Esophagus squamous epithelium (tissue), 4 donors: ENCODE results near the gene BANF1.
"Not testable (repeated sequence)": the region's sequence is repeated elsewhere in the genome, so short reads cannot be mapped to it uniquely, and the experiment has no call there.

Experiments
- POLR2A ChIP-seq, 4 donors: fragments of 450-650 bp; IDR thresholded peaks; one replicate each; pipeline ENCODE4 v1.6.1; 2017; ENCODE audit warnings: antibody characterized with exemption in 4 of 4, mild to moderate bottlenecking in 4 of 4, moderate library complexity in 3 of 4
- TF ChIP-seq, protein P1 (sequence below), 6 experiments: fragments of 450-650 bp in 4 of 6; fragments of 200-600 bp in 2 of 6; sonication (generic) in 2 of 6; IDR thresholded peaks; one replicate each; pipeline ENCODE4 v1.5.1; 2016 to 2019; ENCODE audit warnings: antibody characterized with exemption in 6 of 6, mild to moderate bottlenecking in 4 of 6, moderate library complexity in 4 of 6

DNA sequence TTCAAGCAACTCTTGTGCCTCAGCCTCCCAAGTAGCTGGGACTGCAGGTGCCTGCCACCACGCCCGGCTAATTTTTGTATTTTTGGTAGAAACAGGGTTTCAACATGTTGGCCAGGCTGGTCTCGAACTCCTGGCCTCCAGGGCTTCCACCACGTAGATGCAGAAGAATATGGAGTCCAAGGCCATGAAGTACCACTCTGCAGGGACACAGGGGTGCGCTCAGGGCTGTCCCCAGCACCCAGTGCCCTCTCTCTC lies 20.8 kb downstream of the BANF1 start:
- TF ChIP-seq, protein P1, sequence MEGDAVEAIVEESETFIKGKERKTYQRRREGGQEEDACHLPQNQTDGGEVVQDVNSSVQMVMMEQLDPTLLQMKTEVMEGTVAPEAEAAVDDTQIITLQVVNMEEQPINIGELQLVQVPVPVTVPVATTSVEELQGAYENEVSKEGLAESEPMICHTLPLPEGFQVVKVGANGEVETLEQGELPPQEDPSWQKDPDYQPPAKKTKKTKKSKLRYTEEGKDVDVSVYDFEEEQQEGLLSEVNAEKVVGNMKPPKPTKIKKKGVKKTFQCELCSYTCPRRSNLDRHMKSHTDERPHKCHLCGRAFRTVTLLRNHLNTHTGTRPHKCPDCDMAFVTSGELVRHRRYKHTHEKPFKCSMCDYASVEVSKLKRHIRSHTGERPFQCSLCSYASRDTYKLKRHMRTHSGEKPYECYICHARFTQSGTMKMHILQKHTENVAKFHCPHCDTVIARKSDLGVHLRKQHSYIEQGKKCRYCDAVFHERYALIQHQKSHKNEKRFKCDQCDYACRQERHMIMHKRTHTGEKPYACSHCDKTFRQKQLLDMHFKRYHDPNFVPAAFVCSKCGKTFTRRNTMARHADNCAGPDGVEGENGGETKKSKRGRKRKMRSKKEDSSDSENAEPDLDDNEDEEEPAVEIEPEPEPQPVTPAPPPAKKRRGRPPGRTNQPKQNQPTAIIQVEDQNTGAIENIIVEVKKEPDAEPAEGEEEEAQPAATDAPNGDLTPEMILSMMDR (IDR thresholded peaks at IDR 0.05), result not testable (repeated sequence)
- not testable (repeated sequence) for TF ChIP-seq POLR2A (IDR thresholded peaks at IDR 0.05)
